ENCODE measurements around the gene FADS2. TPM values are rescaled to one million over a fixed set of nuclear protein-coding genes. Genes with fewer than 3 reads are reported as not detected.

The FADS2 gene
- total RNA-seq, 2 experiments from 2014 or later: 0.95 to 2.8 TPM

GRCh38 chr11:61905067-61905696 lies 77.1 kb downstream of the FADS2 start:
- Histone ChIP-seq H3K36me3 (ENCODE audit: insufficient read depth, low read length) (no peaks in the 10 kb centered on the region), H3K4me2 (ENCODE audit: low read length) (no peak overlapping the region), H3K4me3 (ENCODE audit: low read depth, low read length, poor library complexity, severe bottlenecking) (no peak overlapping the region), H3K9me2 (ENCODE audit: insufficient read depth, low read length) (no peaks in the 10 kb centered on the region), H3K4me1 (ENCODE audit: insufficient read depth, low read length, poor library complexity, severe bottlenecking) (no peaks in the 10 kb centered on the region), H4K20me1 (ENCODE audit: insufficient read depth, low read length) (no peaks in the 10 kb centered on the region), H3K27ac (ENCODE audit: low read depth, low read length, poor library complexity, severe bottlenecking) (no peak overlapping the region), H2AFZ (ENCODE audit: low read length) (no peak overlapping the region), H3K79me2 (ENCODE audit: insufficient read depth, low read depth, low read length) (no peaks in the 10 kb centered on the region), H3K9me3 (ENCODE audit: low read length) (no peaks in the 10 kb centered on the region)
- DNase-seq (ENCODE audit: low spot score): no peak
- no TSS peak for BruUV-seq (replicated peaks)
- POLR2A ChIA-PET: no interaction called here
- intact Hi-C loops (cut with micrococcal nuclease; ENCODE audit: unreplicated experiment): no loop called here
- CTCF ChIA-PET (ENCODE audit: unreplicated experiment): no interaction called here
- TF ChIP-seq CTCF (conservative IDR thresholded peaks at IDR 0.05; ENCODE audit: low read length) (no peak), EZH2phosphoT487 (IDR thresholded peaks at IDR 0.05; ENCODE audit: borderline replicate concordance, low read depth, low read length) (no peak)

GRCh38 chr11:61905801-61906521 lies 77.9 kb downstream of the FADS2 start:
- no peak for TF ChIP-seq CTCF (conservative IDR thresholded peaks at IDR 0.05; ENCODE audit: low read length)
- no peak for TF ChIP-seq EZH2phosphoT487 (IDR thresholded peaks at IDR 0.05; ENCODE audit: borderline replicate concordance, low read depth, low read length)
- H3K79me2 ChIP-seq (ENCODE audit: insufficient read depth, low read depth, low read length): no peaks in the 10 kb centered on the region
- no peaks in the 10 kb centered on the region for H3K9me2 ChIP-seq (ENCODE audit: insufficient read depth, low read length)
- no peak overlapping the region for H2AFZ ChIP-seq (ENCODE audit: low read length)
- POLR2A ChIA-PET: interaction anchor here (0.6 kb wide), 1 partner anchor 34 kb away, joined by 3 read pairs; no protein-coding TSS in a partner anchor
- no peaks in the 10 kb centered on the region for H3K4me1 ChIP-seq (ENCODE audit: insufficient read depth, low read length, poor library complexity, severe bottlenecking)
- H3K36me3 ChIP-seq (ENCODE audit: insufficient read depth, low read length): no peaks in the 10 kb centered on the region
- H3K9me3 ChIP-seq (ENCODE audit: low read length): no peaks in the 10 kb centered on the region
- CTCF ChIA-PET (ENCODE audit: unreplicated experiment): no interaction called here
- H4K20me1 ChIP-seq (ENCODE audit: insufficient read depth, low read length): no peaks in the 10 kb centered on the region
- BruUV-seq (replicated peaks): no TSS peak
- DNase-seq (ENCODE audit: low spot score): no peak
- no peak overlapping the region for H3K27ac ChIP-seq (ENCODE audit: low read depth, low read length, poor library complexity, severe bottlenecking)
- no peak overlapping the region for H3K4me3 ChIP-seq (ENCODE audit: low read depth, low read length, poor library complexity, severe bottlenecking)
- no peak overlapping the region for H3K4me2 ChIP-seq (ENCODE audit: low read length)
- intact Hi-C loops (cut with micrococcal nuclease; ENCODE audit: unreplicated experiment): no loop called here

GRCh38 chr11:61906522-61906909 lies 78.4 kb downstream of the FADS2 start:
- no peaks in the 10 kb centered on the region for H3K9me2 ChIP-seq (ENCODE audit: insufficient read depth, low read length)
- no peaks in the 10 kb centered on the region for H3K79me2 ChIP-seq (ENCODE audit: insufficient read depth, low read depth, low read length)
- intact Hi-C loops (cut with micrococcal nuclease; ENCODE audit: unreplicated experiment): no loop called here
- H4K20me1 ChIP-seq (ENCODE audit: insufficient read depth, low read length): no peaks in the 10 kb centered on the region
- H3K9me3 ChIP-seq (ENCODE audit: low read length): no peaks in the 10 kb centered on the region
- no peak overlapping the region for H3K4me2 ChIP-seq (ENCODE audit: low read length)
- no peaks in the 10 kb centered on the region for H3K36me3 ChIP-seq (ENCODE audit: insufficient read depth, low read length)
- no peak overlapping the region for H3K4me3 ChIP-seq (ENCODE audit: low read depth, low read length, poor library complexity, severe bottlenecking)
- no peak overlapping the region for H3K27ac ChIP-seq (ENCODE audit: low read depth, low read length, poor library complexity, severe bottlenecking)
- POLR2A ChIA-PET: interaction anchor here (0.6 kb wide), 1 partner anchor 34 kb away, joined by 3 read pairs; no protein-coding TSS in a partner anchor
- no peaks in the 10 kb centered on the region for H3K4me1 ChIP-seq (ENCODE audit: insufficient read depth, low read length, poor library complexity, severe bottlenecking)
- TF ChIP-seq EZH2phosphoT487 (IDR thresholded peaks at IDR 0.05; ENCODE audit: borderline replicate concordance, low read depth, low read length) (no peak), CTCF (conservative IDR thresholded peaks at IDR 0.05; ENCODE audit: low read length) (no peak)
- DNase-seq (ENCODE audit: low spot score): no peak
- CTCF ChIA-PET (ENCODE audit: unreplicated experiment): no interaction called here
- no TSS peak for BruUV-seq (replicated peaks)
- H2AFZ ChIP-seq (ENCODE audit: low read length): no peak overlapping the region

Measured in OCI-LY7 (cell line).